Spleen (tissue), 11 donors: Measurements from ENCODE around the gene LTC4S. TPM values are rescaled to one million over a fixed set of nuclear protein-coding genes. Genes with fewer than 3 reads are reported as not detected.

Experiments
- DNase-seq: peaks from one replicate; pipeline ENCODE4 v3.0.0-alpha.2; 2020
- H3K27ac ChIP-seq, 8 donors: fragments of 200-600 bp; sonication (generic) in 7 of 8; 1 replicate in 4 of 8; 2 replicates in 4 of 8; pipeline versions ENCODE4 v1.5.0 to v1.8.0; 2016 to 2021; ENCODE audit warnings: inconsistent platforms in 4 of 8, mild to moderate bottlenecking in 4 of 8, moderate library complexity in 1 of 8
- H3K27me3 ChIP-seq, 7 donors: fragments of 200-600 bp; sonication (generic) in 6 of 7; replicated peaks in 1 of 7; 1 replicate in 4 of 7; 2 replicates in 3 of 7; pipeline versions ENCODE4 v1.5.0 to v1.8.0; 2016 to 2021; ENCODE audit warnings: inconsistent platforms in 3 of 7, mild to moderate bottlenecking in 1 of 7
- H3K36me3 ChIP-seq, 6 donors: fragments of 200-600 bp; sonication (generic) in 5 of 6; 1 replicate in 4 of 6; 2 replicates in 2 of 6; pipeline versions ENCODE4 v1.5.0 to v1.8.0; 2016 to 2021; ENCODE audit warnings: inconsistent platforms in 2 of 6
- H3K4me1 ChIP-seq, 6 donors: fragments of 200-600 bp; sonication (generic) in 5 of 6; 1 replicate in 3 of 6; 2 replicates in 3 of 6; pipeline versions ENCODE4 v1.5.0 to v1.8.0; 2016 to 2021; ENCODE audit warnings: inconsistent platforms in 3 of 6
- H3K4me3 ChIP-seq, 8 donors: fragments of 200-600 bp; sonication (generic) in 7 of 8; 1 replicate in 4 of 8; 2 replicates in 4 of 8; pipeline versions ENCODE4 v1.5.0 to v1.8.0; 2016 to 2021; ENCODE audit warnings: inconsistent platforms in 4 of 8, mild to moderate bottlenecking in 4 of 8, moderate library complexity in 2 of 8
- H3K9me3 ChIP-seq, 8 donors: fragments of 200-600 bp; sonication (generic) in 7 of 8; 1 replicate in 4 of 8; 2 replicates in 4 of 8; pipeline versions ENCODE4 v1.5.0 to v1.8.0; 2016 to 2021; ENCODE audit warnings: inconsistent platforms in 4 of 8
- POLR2A ChIP-seq, 3 donors: fragments of 450-650 bp; IDR thresholded peaks; one replicate each; pipeline ENCODE4 v1.5.1; 2017; ENCODE audit warnings: antibody characterized with exemption in 3 of 3, mild to moderate bottlenecking in 1 of 3
- POLR2AphosphoS5 ChIP-seq, 3 donors: sonication (generic); formaldehyde crosslinking; IDR thresholded peaks; one replicate each; pipeline ENCODE4 v1.5.1; 2017; ENCODE audit warnings: antibody characterized with exemption in 3 of 3
- WGBS, 5 donors: extraction: QIAGEN DNeasy Blood & Tissue Kit in 3 of 5; methylation state at CpG; one replicate each; pipeline versions ENCODE4 v1.1.5 to v1.1.7; 2013 to 2018; 5-methylcytosine and 5-hydroxymethylcytosine counted together
- intact Hi-C: fragments of 100-400 bp; cut with DNase I; formaldehyde crosslinking; loops from one replicate; pipeline ENCODE4 v1.15.0; 2023; ENCODE audit warnings: low total_unique reads
- polyA plus RNA-seq, 3 donors: library from polyadenylated mRNA; stranded (reverse); fragments of 200-250 nt; gene quantifications; one replicate each; pipeline ENCODE4 v1.2.1, GENCODE V29; 2013
- total RNA-seq, 7 donors: library from RNA; depleted of rRNA in 3 of 7; stranded (reverse); fragments of >200 nt in 3 of 7; fragmentation: NEBNext Ultra II Directional in 4 of 7; extraction: Animal tissue kit (Norgen Biotek cat#: 25700) in 4 of 7; gene quantifications; one replicate each; pipeline versions ENCODE4 v1.1.0 to v1.2.1, GENCODE V29; 2016 to 2021
- TF ChIP-seq, protein P1 (sequence below), 11 experiments: fragments of 200-600 bp in 7 of 11; fragments of 450-650 bp in 4 of 11; sonication (generic) in 4 of 11; IDR thresholded peaks in 8 of 11; conservative IDR thresholded peaks in 3 of 11; 1 replicate in 7 of 11; 2 replicates in 4 of 11; pipeline versions ENCODE4 v1.4.0 to v1.8.0; 2016 to 2021; ENCODE audit warnings: antibody characterized with exemption in 11 of 11, inconsistent platforms in 4 of 11, mild to moderate bottlenecking in 1 of 11
- donor health status: healthy with polysubstance abuse.
- donor health status: DM: no; HTN: no; CAD: no; lungs with moderate emphysema.
- donor health status: DM: no; HTN: no; CAD: no.
- donor health status: Bipolar disorder and iron deficiency.
- donor health status: healthy.
- donor health status: DM: no; HTN: no; CAD: no.
- donor health status: DM: yes; HTN: yes; CAD: no.

Gene LTC4S
- total and polyA plus RNA-seq, 10 donors = 3.1 to 24.2 (median 9.0) TPM

DNA sequence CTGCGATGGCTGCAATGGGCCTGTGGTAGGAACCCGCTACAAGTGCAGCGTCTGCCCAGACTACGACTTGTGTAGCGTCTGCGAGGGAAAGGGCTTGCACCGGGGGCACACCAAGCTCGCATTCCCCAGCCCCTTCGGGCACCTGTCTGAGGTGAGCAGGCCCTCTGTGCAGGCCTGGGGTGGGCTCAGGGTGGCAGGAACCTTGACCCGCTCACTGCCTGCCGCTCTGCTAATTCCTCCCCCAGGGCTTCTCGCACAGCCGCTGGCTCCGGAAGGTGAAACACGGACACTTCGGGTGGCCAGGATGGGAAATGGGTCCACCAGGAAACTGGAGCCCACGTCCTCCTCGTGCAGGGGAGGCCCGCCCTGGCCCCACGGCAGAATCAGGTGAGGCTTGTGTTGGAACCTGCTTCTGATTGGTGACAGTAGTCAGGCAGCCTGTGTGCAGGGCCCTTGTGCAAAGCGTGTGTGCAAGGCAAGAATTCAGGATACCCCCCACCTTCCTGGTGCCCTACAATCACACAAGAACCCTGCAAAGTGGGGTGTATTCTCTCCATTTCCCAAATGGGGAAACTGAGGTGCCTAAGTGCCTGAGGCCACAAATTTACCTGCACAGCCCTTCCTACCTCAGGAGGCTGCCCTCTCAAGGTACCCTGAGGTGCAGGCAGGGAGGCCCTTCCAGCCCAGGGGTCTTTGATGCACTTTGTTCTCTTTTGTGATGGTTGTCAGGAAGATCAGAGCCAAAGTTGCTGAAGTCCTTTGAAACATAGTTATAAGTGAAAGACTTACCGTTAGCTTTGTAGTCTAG, 30.4 kb downstream of the LTC4S start:
- H3K4me3 ChIP-seq = peak overlapping the region in 2 of 8 donors; percentile 95
- H3K4me1 ChIP-seq = peaks cover 25 to 92% (median 71%) of the 10 kb centered on the region in 6 donors
- H3K9me3 ChIP-seq = no peaks in the 10 kb centered on the region
- intact Hi-C loops = no loop called here
- DNase-seq = peak; percentile 78
- H3K27me3 ChIP-seq = no peaks in the 10 kb centered on the region
- peaks cover 2 to 73% (median 64%) of the 10 kb centered on the region in 6 donors for H3K36me3 ChIP-seq
- TF ChIP-seq, protein P1, sequence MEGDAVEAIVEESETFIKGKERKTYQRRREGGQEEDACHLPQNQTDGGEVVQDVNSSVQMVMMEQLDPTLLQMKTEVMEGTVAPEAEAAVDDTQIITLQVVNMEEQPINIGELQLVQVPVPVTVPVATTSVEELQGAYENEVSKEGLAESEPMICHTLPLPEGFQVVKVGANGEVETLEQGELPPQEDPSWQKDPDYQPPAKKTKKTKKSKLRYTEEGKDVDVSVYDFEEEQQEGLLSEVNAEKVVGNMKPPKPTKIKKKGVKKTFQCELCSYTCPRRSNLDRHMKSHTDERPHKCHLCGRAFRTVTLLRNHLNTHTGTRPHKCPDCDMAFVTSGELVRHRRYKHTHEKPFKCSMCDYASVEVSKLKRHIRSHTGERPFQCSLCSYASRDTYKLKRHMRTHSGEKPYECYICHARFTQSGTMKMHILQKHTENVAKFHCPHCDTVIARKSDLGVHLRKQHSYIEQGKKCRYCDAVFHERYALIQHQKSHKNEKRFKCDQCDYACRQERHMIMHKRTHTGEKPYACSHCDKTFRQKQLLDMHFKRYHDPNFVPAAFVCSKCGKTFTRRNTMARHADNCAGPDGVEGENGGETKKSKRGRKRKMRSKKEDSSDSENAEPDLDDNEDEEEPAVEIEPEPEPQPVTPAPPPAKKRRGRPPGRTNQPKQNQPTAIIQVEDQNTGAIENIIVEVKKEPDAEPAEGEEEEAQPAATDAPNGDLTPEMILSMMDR (IDR thresholded peaks at IDR 0.05 in 8 of 11, conservative IDR thresholded peaks at IDR 0.05 in 3 of 11) = no peak
- TF ChIP-seq POLR2AphosphoS5 (IDR thresholded peaks at IDR 0.05) = peak; percentile 2 to 63 (median 37)
- H3K27ac ChIP-seq = peak overlapping the region in 2 of 8 donors; percentile 5 to 97
- 88 to 94% (median 89%) methylated on average over 13 to 22 of the region's 22 CpGs for WGBS, 5 donors

GRCh38 chr5:179824745-179825112, 30.9 kb downstream of the LTC4S start:
- Histone ChIP-seq H3K9me3 (no peaks in the 10 kb centered on the region), H3K4me3 (peak overlapping the region in 1 of 8 donors; percentile 95), H3K36me3 (peaks cover 3 to 79% (median 70%) of the 10 kb centered on the region in 6 donors), H3K27ac (peak overlapping the region in 1 of 8 donors; percentile 30), H3K4me1 (peaks cover 19 to 89% (median 65%) of the 10 kb centered on the region in 6 donors), H3K27me3 (no peaks in the 10 kb centered on the region)
- TF ChIP-seq, protein P1 (IDR thresholded peaks at IDR 0.05 in 8 of 11, conservative IDR thresholded peaks at IDR 0.05 in 3 of 11) = no peak
- TF ChIP-seq POLR2AphosphoS5 (IDR thresholded peaks at IDR 0.05) (no peak), POLR2A (IDR thresholded peaks at IDR 0.05) (no peak)
- intact Hi-C loops = no loop called here
- DNase-seq = no peak
- 70 to 84% (median 80%) methylated on average over 3 of the region's 3 CpGs for WGBS, 5 donors

DNA sequence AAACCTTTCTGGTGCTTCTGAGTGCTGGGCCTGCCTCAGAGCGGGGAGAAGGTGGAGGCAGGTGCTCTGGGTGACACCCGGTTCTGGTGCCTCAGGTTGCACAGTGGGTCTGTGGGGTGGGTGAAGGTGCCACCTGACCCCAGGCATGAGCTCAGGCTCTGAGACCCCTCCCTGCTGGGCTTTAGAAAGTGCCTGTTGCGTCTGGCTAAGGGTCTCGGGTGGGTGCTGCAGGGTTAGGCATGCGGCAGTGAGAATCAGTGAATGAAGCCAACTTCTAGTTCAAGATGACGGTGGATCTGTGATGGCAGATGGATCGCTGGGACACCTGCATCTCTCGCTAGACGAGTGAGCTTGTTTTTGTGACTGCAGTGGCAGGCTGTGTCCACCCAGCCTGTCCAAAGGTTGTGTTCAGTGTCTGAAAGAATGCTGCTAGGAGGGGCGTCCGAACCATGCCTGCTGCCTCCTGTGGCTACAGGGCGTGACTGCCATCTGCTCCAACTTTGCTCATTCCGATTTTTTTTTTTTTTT, 31.9 kb downstream of the LTC4S start:
- Histone ChIP-seq H3K36me3 (peaks cover 3 to 89% (median 80%) of the 10 kb centered on the region in 6 donors), H3K9me3 (no peaks in the 10 kb centered on the region), H3K27ac (no peak overlapping the region), H3K4me1 (peaks cover 14 to 82% (median 56%) of the 10 kb centered on the region in 6 donors), H3K4me3 (no peak overlapping the region), H3K27me3 (no peaks in the 10 kb centered on the region)
- TF ChIP-seq, protein P1 (IDR thresholded peaks at IDR 0.05 in 8 of 11, conservative IDR thresholded peaks at IDR 0.05 in 3 of 11) = no peak
- no peak for TF ChIP-seq POLR2A (IDR thresholded peaks at IDR 0.05)
- peak in 2 of 3 donors; percentile 19 to 37 for TF ChIP-seq POLR2AphosphoS5 (IDR thresholded peaks at IDR 0.05)
- WGBS, 5 donors = 80 to 93% (median 88%) methylated on average over 12 to 13 of the region's 13 CpGs
- intact Hi-C loops = no loop called here
- no peak for DNase-seq

DNA sequence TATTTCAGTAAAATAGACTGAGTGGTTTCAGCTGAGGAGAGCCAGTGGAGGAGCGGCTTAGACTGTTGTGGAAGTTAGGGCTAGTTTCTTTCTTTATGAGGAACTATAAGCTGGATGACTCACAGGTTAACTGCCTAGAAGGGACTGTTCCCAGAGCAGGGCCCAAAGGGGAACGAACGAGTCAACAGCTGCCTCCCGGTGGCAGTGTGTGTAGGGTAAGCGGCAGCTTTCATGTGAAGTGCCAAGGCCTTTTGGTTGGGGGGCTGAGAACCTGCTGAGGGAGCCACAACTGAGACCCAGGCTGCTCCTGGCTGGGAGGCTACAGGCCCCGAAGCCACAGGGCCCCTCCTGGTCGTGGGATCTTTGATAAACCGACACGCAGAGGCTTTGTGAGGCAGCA, 33.9 kb downstream of the LTC4S start:
- TF ChIP-seq POLR2AphosphoS5 (IDR thresholded peaks at IDR 0.05) = peak; percentile 37 to 54 (median 45)
- TF ChIP-seq, protein P1 (IDR thresholded peaks at IDR 0.05 in 8 of 11, conservative IDR thresholded peaks at IDR 0.05 in 3 of 11) = no peak
- intact Hi-C loops = no loop called here
- no peaks in the 10 kb centered on the region for H3K9me3 ChIP-seq
- H3K36me3 ChIP-seq = peaks cover 4 to 100% (median 97%) of the 10 kb centered on the region in 6 donors
- no peaks in the 10 kb centered on the region for H3K27me3 ChIP-seq
- 51 to 72% (median 60%) methylated on average over 9 of the region's 9 CpGs for WGBS, 5 donors
- peaks cover 5 to 70% (median 45%) of the 10 kb centered on the region in 6 donors for H3K4me1 ChIP-seq
- H3K27ac ChIP-seq = peak overlapping the region in 5 of 8 donors; percentile 39 to 60 (median 53)
- peak; percentile 84 for DNase-seq
- no peak overlapping the region for H3K4me3 ChIP-seq
